ENCODE data around the gene DDX43. TPM values are rescaled to one million over a fixed set of nuclear protein-coding genes. Genes with fewer than 3 reads are reported as not detected.
"Not testable (repeated sequence)": the region's sequence is repeated elsewhere in the genome, so short reads cannot be mapped to it uniquely, and the experiment has no call there.

The DDX43 gene
- polyA plus RNA-seq (ENCODE audit: insufficient read length): 0.30 TPM

DNA sequence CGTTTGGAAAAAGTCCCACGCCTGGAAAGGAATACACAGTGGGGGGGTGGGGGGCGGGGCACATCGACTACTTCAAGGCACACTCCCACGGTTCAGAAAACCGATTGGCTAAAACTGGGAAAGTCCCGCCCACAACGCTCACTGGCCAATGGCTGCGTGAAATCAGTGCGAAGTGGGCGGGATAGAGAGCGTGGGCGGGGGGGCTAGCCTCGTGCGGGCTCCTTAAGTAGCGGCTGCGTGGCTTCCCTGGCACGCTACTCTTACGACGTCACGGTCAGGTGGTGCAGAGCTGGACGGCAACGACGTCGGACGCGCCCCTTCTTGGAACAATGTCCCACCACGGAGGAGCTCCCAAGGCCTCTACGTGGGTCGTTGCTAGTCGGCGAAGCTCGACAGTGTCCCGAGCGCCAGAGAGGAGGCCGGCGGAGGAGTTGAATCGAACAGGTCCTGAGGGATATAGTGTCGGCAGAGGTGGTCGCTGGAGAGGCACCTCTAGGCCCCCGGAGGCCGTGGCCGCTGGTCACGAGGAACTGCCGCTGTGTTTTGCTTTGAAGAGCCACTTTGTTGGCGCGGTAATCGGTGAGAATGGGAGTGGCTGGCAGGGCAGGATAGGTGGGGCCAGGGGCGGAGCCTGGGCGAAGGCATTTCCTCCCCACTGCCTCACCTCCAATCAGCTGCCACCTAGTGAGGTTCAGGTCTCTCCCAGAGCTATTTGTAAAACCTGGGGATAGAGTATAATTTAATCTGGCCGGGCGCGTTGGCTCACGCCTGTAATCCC lies at the start of gene DDX43:
DDX43 (plus strand) TSS at position 252 of the 778 bp plus-strand sequence; CDS start at position 330, 78 bp downstream.
- DNase-seq (ENCODE audit: low read depth): no peak

DNA sequence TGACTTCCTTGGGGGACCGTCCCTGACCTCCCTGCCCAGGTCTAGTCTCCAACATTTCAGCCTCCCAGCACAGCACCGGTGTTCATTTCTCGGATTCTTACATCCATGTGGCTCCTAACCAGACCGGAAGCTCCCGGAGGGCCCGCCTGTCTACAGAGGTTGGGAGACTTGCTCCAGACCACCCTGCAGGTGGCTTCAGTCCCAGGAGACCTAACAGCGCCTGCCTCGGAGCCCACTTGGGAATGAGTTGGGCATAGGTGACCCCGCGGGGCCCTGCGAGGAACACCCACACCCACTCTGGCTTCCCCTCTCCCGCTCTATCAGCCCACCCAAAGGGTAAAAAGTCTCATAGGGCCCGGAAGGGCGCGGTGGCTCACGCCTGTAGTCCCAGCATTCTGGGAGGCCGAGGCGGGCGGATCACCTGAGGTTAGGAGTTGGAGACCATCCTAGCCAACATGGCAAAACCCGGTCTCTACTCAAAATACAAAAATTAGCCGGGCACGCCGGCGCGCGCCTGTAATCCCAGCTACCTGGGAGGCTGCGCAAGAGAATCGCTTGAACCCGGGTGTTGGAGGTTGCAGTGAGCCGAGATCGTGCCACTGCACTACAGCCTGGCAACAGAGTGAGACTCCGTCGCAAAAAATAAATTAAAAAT lies 46.0 kb upstream of the DDX43 start:
- no peak for DNase-seq (ENCODE audit: low read depth)

DNA sequence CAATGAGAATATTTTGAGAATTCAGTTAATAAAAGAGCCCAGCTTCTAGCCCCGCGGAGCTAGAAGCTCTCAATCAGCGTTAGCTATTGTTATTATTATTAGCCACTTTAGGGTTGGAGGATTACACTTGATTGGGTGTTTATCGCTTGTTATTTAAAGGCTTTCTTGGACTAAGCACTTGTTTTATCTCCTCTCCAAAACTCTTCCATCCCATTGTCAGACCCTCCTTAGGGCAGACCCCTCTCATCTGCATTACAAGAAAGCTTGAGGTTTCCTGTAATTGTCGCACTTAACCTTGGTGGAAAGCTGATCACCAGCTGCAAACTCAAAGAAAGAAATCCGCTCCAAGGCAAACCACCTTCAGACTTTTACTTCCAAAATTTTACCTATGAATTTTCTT lies 45.3 kb upstream of the DDX43 start:
- DNase-seq (ENCODE audit: low read depth): no peak

DNA sequence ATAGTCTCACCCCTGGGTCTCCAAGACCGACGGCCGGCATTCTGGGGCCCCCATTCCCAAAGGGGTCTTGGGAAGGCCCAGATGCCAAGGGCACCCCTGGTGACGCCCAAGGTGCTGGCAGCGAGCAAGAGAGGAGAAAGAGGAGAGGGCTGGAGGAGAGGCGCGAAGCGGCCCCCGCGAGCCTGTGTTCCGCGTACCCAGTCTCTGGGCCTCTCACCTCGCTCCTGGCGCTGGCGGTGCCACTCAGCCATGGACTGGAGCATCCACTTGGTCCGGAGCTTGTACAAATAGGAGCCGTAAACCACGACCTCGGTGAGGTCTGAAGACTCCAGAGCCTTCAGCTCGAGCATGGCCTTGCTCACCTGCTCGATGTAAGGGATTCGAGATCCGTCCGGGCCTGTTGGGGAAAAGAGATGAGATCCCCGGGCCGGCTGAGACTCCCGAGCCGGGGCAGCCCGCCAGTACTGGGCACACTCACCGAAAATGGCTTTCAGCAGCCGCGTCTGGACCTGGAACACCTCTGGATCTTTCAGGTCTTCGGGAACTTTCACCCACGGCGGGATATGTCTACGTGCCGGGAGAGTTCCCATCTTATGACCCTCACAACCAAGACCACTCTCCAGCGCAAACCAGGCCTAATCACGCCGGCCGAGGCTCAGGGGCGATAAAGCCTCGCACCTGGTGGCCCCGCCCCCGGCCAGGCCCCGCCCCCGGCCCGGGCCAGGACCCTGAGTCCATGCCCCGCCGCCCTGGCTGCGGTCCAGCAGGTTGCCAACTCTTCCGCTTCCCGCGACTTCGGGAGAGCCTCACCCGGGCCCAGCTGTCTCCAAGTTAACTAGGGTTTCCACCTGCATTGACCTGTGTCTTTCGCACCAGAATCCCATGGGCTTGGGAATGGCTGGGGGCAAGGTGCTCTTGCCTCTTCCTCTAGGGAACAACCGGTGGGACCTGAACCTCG lies 40.7 kb upstream of the DDX43 start, which contains the start of gene DPPA5:
DPPA5 (minus strand) TSS at position 641 of the 958 bp plus-strand sequence; CDS start at position 590, 51 bp downstream.
- DNase-seq (ENCODE audit: low read depth): no peak

DNA sequence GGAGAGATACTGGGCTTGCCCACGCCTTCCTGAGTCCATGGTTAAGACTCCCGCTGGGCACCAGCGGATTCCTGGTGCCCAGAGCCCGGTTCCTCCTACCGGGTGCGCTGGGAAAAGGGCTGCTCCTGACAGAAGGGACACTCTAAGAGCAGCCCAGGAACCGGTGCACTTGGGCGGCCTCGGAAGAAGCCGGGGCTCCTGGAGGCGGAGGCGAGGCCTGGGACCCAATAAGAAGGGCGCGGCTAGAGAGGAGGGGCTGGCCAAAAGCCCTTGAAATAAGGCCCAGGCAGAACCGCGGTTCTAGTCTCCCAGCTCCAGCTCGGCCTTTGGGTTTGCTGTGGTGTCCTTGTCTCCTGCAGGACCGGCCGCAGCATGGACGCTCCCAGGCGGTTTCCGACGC lies 32.3 kb upstream of the DDX43 start, which contains the start of gene KHDC3L:
KHDC3L (plus strand) TSS at position 301 of the 400 bp plus-strand sequence; CDS start at position 373, 72 bp downstream.
- DNase-seq (ENCODE audit: low read depth): no peak

DNA sequence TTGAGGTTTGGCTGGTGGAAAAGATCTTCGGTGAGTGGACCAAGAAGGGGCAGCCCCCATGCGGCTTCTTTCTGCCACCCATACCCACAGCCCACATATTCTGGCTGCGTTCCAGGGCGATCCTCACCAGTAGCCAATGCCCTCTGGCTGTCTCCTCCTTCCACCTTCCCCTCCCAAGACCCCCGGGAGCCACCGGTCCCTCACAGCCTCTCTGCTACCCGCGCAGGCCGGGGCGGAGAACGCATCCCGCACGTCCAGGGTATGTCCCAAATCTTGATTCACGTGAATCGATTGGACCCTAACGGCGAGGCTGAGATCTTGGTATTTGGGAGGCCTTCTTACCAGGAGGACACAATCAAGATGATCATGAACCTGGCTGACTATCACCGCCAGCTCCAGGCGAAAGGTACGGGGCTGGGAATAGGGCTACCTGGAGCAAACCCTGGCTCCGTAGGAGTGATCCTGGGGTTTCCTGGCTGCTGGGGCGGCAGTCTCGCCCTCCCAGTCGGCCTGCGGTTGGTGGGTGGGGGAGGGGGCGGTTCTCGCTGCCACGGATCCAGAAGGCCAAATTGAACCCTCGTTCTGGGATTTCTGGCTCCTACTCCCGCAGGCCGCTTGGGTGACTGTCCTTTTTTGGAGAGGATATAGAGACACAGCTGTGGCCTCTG lies 31.6 kb upstream of the DDX43 start:
- DNase-seq (ENCODE audit: low read depth): no peak

DNA sequence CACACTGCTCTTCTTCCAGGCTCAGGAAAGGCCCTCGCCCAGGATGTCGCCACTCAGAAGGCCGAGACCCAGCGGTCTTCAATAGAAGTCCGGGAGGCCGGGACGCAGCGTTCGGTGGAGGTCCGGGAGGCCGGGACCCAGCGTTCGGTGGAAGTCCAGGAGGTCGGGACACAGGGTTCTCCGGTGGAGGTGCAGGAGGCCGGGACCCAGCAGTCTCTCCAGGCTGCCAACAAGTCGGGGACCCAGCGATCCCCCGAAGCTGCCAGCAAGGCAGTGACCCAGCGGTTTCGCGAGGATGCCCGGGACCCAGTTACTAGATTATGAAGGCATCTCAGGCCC lies 31.1 kb upstream of the DDX43 start:
- DNase-seq (ENCODE audit: low read depth): no peak

DNA sequence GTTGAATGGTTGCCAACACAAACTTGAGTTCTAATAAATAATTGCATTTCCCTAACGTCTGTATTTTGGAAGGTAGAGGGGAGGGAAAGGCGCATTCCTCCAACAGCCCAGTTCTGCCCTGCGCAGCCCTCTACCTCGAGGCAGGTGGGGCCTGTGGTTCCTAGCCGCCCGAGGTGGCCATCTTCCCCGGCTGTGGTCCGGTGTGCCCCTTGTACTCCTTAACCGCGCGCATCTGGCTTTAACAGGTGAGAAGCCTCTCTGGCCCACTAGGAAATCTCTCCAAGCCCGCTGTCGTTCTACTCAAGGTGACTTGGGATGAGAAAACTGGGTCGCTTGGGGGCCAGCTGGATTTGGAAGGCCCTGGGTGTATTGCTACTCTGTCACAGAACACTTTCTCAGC lies 30.5 kb upstream of the DDX43 start:
- DNase-seq (ENCODE audit: low read depth): no peak

DNA sequence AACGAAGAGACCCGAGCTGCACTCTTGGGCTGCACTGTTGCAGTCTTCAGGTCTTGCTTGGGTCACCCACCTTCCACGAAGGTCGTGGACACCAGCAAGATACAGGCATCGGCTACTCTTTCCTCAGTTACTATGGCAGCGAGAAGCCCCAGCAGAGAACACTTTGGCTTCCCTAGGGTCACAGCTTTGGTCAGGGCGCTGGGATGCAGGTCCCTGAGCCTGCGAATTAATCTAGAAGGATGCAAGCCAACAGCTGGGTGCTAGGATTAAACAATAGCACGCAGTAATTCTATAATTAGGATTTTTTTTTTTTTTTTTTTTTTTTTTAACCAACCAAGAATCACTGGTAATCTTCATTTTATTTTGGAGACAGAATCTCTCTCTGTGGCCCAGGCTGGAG lies 30.1 kb upstream of the DDX43 start:
- no peak for DNase-seq (ENCODE audit: low read depth)

DNA sequence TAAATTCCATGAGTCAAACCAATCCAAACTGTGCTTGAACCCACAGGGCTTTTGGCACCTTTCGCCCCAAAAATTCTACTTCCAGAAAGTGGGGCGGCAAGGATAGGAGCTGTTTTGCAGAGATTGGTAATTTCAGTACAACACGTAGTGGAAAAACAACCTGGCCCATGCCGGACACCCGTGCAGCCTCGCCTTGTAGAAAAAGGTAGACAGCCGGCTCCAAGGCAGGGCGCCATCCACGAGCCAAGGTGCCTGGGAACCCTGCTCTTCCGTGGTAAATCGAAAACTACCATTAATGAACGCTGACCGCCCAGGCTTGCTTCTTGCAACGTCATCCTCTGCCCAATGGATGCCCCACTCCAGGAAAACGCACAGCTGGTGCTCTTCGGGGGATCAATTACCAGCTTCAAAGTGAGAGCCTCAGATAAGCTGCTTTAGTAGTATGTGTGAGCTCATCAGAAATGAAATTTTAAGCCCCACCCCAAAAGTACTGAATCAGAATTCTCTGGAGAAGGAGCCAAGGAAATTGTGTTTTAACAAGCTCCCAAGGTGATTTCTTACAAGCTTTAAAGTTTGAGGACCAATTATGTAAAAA lies 26.8 kb upstream of the DDX43 start:
- no peak for DNase-seq (ENCODE audit: low read depth)

DNA sequence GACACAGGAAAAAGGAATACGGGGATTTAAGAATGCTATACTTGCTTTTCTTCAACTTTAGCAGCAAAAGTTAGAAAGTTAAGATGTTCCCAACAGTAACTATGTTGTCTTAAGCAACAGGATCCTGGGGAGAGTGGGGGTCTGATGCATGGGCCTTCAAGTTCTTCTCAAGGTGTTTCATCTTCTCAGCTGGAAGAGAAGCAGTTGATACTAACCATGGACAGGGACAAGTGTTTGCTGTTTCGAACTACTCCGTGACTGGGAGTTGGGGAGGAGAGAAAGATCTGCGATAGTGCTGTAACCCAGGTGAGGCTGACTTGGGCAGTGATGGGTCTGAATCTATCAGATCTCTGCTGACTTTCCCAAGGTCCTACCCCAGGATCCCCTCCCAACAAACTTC lies 26.0 kb upstream of the DDX43 start:
- no peak for DNase-seq (ENCODE audit: low read depth)

DNA sequence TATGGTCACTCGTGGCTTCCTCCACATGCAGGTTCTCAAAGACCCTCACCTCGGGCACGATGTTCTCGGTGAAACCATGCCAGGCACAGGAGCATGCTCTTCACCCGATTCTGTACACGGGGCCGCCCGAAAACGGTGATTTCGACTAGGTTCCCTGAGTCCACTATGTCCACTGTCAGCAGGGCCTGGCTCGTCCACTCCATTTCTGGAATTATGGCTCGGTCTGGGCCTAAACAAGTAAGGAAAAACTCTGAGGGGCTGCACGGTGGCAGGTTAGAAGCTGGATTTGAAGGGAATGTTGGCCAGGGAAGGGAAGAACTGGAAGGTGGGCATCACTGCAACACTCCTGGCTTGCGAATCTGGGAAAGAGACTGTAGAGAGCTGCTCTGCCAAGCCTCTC lies 25.5 kb upstream of the DDX43 start:
- DNase-seq (ENCODE audit: low read depth): no peak

DNA sequence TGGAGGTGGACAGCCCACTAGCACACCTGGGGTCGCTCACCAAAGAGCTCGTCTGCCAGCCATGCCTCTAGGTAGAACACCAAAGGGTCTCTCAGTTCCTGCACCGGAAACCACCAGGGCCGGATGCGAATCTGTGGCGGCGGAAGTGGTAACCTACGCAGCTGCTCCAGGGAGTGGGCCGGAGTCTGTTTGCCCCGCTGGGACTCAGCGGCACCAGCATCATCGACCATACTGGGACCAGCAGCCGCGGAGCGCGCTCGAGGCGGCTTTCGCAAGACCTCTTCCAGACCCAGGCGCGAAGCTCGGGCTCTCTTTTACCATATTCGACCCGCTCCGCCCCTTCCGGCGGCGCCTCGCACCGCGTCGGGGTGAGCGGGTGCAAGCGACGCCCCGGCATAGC lies 25.1 kb upstream of the DDX43 start, which contains the start of gene OOEP:
OOEP (minus strand) TSS at position 335 of the 400 bp plus-strand sequence; CDS start at position 230, 105 bp downstream.
- DNase-seq (ENCODE audit: low read depth): no peak

DNA sequence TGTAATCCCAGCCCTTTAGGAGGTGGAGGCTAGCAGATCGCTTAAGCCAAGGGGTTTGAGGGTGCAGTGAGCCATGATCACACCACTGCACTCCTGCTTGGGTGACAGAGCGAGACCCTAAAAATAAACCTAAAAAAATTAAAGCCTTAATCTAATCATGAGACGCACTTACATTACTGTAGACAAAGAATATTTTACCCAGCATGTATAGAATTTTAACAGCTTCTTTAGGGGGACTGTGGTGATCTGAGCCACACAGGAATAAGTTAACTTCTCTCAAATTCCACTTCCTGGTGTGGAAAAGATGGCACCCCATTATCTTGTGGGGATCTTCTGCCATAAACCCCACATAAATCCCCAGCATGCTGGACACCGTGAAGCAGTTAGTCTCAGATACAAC lies 22.6 kb upstream of the DDX43 start:
- no peak for DNase-seq (ENCODE audit: low read depth)

DNA sequence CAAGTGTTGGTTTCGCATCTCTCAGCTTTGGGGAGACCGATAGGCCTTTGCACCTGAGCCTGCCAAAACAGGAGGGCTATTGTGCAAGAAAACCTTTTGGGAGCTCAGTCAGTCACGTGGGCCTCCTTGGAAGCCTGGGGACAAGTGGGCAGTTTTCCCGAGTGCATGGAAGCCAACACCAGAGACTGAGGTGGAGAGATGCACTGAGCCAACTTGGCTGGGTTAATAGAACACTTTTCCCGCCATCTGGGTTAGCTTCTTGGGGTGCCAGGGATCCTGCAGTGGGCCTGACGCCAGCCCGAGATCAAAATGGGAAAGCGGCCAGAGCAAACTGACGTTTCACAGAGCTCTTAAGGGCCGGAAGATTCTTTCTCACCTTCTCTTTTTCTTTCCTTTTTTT lies 22.1 kb upstream of the DDX43 start:
- no peak for DNase-seq (ENCODE audit: low read depth)

DNA sequence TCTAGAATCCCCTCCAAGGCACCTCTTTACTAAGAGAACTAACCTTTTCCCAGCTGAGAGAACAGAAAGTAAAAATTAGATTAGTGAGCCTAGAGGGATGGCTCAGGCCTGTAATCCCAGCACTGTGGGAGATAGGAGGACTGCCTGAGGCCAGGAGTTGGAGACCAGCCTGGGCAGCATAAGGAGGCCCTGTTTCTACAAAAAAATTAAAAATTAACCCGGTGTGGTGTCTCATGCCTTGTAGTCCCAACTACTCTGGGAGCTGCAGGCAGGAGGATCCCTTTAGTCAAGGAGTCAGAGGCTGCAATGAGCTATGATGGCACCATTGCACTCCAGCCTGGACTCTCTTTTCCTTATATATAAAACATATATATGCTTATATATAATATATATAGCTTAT lies 19.4 kb upstream of the DDX43 start:
- DNase-seq (ENCODE audit: low read depth): no peak

DNA sequence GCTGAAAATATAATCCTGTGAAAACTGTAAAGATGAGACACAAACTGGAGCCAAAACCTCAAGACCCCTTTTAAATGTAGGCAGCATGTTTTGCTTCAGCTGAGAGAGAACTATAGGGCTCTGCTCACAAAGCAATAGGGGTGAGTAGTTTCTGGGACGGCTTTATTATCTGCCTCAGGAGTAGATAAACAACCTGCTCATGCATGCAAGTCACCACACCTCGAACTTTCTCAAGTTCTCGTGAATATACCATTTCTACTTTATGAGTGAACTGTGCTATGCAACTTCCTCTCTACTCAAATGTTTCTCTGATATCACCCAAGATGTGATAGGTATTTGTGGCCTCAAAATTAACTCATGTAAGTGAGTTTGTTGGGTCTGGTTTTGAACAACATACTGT lies 17.4 kb upstream of the DDX43 start:
- DNase-seq (ENCODE audit: low read depth): no peak

DNA sequence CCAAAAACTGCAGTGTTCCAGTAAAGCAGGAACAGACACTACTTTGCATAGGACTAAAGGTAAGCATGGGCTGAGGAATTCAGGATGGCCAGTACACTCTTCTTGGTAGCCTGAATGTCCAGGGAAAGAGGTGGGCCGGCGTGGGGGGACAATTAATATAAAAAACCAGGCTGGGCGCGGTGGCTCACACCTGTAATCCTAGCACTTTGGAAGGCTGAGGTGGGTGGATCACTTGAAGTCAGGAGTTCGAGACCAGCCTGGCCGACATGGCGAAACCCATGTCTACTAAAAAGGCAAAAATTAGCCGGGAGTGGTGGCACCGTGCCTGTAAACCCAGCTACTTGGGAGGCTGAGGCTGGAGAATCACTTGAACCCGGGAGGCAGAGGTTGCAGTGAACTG lies 13.1 kb upstream of the DDX43 start:
- DNase-seq (ENCODE audit: low read depth): not testable (repeated sequence)

DNA sequence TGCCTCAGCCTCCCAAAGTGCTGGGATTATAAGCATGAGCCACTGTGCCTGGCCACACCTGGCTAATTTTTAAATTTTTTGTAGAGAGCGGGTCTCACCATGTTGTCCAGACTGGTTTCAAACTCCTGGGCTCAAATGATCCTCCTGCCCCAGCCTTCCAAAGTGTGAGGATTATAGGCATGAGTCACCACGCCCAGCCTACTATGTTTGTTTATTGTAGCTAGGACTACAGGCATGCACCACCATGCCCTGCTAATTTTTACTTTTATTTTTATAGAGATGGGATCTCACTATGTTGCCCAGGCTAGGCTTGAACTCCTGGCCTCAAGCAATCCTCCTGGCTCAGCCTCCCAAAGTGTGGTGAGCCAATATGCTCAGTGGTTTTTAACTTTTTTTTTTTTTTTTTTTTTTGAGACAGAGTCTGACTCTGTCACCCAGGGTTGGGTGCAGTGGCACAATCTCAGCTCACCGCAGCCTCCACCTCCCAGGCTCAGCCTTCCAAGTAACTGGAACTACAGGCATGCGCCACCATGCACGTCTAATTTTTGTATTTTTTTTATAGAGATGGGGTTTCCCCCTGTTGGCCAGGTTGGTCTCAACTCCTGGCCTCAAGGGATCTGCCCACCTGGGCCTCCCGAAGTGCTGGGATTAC lies 12.0 kb upstream of the DDX43 start:
- DNase-seq (ENCODE audit: low read depth): no peak

DNA sequence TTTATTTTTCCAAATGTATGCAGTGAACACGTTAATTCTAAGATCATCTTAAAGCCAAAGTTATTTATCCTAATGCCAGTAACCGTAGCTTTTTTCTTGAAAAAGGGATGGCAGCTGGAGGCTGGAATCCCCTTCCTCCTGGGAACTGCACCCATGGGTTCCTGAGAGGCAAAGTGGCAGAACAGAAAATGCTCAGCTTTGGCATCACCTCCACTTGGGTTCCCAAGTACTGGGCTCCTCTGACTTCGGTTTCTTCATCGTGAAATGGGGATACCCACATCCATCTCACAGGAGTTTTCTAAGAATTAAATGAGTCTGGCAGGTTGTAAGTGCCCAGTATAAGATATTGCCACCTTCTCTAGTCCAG lies 6.2 kb upstream of the DDX43 start:
- DNase-seq (ENCODE audit: low read depth): no peak
